A172 (cell line): ENCODE results near the gene DCHS1. TPM values are rescaled to one million over a fixed set of nuclear protein-coding genes. Genes with fewer than 3 reads are reported as not detected.

Experiments used
- DNase-seq: peaks from one replicate; pipeline ENCODE4 v3.0.0-alpha.2; 2015; ENCODE audit warnings: low spot score
- total RNA-seq: library from RNA; depleted of rRNA; stranded (reverse); fragments of >200 nt; shearing (Covaris generic); gene quantifications from 2 replicates; pipeline ENCODE4 v1.2.3, GENCODE V29; 2014; rRNA removed

Gene DCHS1
- total RNA-seq, 1 experiment from 2014 or later = 2.3 TPM

GRCh38 chr11:6594142-6594768 lies 61.4 kb downstream of the DCHS1 start:
- DNase-seq = no peak

DNA sequence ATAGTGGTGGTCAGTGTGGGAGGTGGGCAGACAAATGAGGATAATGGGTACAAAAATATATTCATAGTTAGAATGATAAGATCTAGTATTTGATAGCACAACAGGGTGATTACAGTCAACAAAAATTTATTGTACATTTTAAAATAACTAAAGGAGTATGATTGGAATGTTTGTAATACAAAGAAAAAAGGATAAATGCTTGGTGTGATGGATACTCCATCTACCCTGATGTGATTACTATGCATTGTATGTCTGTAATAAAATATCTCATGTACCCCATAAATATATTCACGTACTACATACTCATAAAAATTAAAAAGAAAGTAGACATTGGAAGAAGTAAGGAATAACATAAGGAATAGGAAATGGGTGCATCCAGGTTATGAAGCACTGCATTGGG lies 67.6 kb downstream of the DCHS1 start:
- DNase-seq = no peak

GRCh38 chr11:6587360-6587953 lies 68.2 kb downstream of the DCHS1 start:
- no peak for DNase-seq

DNA sequence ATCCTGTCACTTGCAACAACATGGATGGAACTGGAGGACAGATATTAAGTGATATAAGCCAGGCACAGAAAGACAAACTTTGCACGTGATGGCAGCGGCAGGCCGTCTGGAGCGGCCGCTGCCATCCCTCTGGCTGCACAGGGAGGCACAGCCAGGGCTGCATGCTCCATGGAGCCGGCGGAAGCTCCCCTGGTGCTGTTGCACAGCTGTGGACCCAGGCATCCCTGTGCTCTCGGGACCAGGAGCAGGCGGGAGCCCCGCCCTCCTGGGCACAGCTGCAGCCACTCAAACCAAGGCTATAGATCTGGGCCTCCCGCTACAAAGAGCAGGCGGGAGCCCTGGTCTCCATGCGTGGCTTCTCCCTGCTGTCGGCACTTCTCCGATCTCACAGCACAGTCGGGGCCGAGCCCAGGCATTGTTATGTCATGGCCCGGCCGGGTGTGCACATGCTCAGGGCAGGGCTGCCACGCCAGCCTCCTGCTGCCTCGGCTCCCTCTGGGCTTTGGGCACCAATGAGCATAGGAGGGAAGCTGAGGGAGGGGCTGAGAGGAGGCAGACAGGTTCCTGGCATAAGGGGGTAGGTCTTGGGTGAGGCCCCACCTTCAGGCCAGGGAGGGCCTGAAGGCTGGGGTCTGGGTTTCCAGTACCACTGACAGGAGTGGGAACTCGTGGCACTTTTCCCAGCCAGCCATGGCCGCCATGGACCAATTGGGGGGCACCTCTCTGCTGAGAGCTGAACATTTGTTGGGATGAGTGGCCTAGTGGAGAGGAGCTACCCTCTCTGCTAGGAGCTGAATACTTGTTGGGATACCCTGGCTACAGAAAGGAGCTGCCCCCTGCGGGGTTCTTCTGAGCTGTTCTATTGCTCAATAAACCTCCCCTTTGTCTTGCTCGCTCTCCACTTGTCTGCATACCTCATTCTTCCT lies 68.9 kb downstream of the DCHS1 start:
- DNase-seq = no peak

DNA sequence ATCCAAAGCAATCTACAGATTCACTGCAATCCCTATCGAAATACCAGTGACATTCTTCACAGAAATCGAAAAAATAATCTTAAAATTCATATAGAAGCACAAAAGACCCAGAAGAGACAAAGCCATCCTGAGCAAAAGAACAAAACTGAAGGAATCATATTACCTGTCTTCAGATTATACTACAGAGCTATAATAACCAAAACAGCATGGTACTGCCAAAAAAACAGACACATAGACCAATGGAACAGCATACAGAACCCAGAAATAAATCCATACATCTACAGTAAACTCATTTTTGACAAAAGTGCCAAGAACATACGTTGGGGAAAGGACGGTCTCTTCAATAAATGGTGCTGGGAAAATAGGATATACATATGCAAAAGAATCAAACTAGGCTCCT lies 71.1 kb downstream of the DCHS1 start:
- no peak for DNase-seq

DNA sequence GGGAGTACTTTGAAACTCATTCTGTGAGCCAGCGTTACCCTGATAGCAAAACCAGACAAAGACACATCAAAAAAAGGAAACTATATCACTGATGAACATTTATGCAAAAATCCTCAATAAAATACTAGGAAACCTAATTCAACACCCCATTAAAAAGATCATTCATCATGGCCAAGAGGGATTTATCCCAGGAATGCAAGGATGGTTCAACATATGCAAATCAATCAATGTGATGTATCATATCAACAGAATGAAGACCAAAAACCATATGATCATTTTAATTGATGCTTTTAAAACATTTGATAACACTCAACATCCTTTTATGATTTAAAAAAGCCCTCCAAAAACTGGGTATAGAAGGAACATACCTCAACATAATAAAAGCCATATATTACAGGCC lies 72.0 kb downstream of the DCHS1 start:
- DNase-seq = no peak

GRCh38 chr11:6579681-6580080 lies 75.9 kb downstream of the DCHS1 start:
- DNase-seq = no peak

GRCh38 chr11:6578134-6578533 lies 77.5 kb downstream of the DCHS1 start:
- no peak for DNase-seq

GRCh38 chr11:6576471-6577373 lies 78.9 kb downstream of the DCHS1 start:
- no peak for DNase-seq

GRCh38 chr11:6574816-6575715 lies 80.5 kb downstream of the DCHS1 start:
- DNase-seq = no peak

DNA sequence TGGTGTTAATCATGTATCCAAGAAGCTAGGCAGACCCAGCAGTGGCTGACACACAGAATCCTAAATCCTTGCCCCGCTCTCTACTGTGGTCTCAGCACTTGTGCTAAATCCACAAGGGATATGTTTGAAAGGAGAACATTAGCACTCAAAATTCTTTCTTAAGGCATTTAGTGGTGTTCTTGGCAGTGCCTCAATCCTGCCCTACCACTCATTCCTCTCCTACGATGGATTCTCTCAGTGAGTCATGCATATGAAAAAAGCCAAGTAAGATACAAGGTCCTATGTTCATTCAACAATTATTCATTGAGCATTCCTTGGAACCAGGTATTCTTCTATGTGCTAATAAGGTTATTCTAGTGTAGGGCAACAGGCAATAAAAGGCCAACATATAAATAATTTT lies 83.4 kb downstream of the DCHS1 start:
- peak; percentile 27 for DNase-seq

- no peak for DNase-seq
Measured at GRCh38 chr11:6571434-6572008, 84.1 kb downstream of the DCHS1 start.

Other genes starting within 250 kb of the DCHS1 start
- gene APBB1, start 236.7 kb downstream of the DCHS1 start, total RNA-seq = 58.4 and 63.3 TPM in 2 replicates
- 0.14 and 0.74 TPM in 2 replicates for gene HPX, start 214.8 kb downstream of the DCHS1 start, total RNA-seq
- gene TRIM3, start 181.9 kb downstream of the DCHS1 start, total RNA-seq = 27.3 and 32.8 TPM in 2 replicates
- 68.6 and 68.7 TPM in 2 replicates for gene ARFIP2, start 174.5 kb downstream of the DCHS1 start, total RNA-seq
- gene TIMM10B, start 174.3 kb downstream of the DCHS1 start, total RNA-seq = 32.4 and 58.1 TPM in 2 replicates
- gene DNHD1, start 158.5 kb downstream of the DCHS1 start, total RNA-seq = 1.9 and 3.0 TPM in 2 replicates
- 14.0 and 35.3 TPM in 2 replicates for gene RRP8, start 52.2 kb downstream of the DCHS1 start, total RNA-seq
- gene ILK, start 52.0 kb downstream of the DCHS1 start, total RNA-seq = 210 and 231 TPM in 2 replicates
- 53.6 and 67.5 TPM in 2 replicates for gene TAF10, start 43.6 kb downstream of the DCHS1 start, total RNA-seq
- gene TPP1, start 36.4 kb downstream of the DCHS1 start, total RNA-seq = 31.7 and 34.9 TPM in 2 replicates
- gene MRPL17, start 27.5 kb upstream of the DCHS1 start, total RNA-seq = 121 and 417 TPM in 2 replicates
- not detected in 2 replicates for gene OR2AG2, start 116.2 kb upstream of the DCHS1 start, total RNA-seq
- not detected in 2 replicates for gene OR2AG1, start 127.2 kb upstream of the DCHS1 start, total RNA-seq
- gene OR6A2, start 143.9 kb upstream of the DCHS1 start, total RNA-seq = not detected in 2 replicates
- not detected in 2 replicates for gene OR10A5, start 189.9 kb upstream of the DCHS1 start, total RNA-seq
- gene OR10A2, start 207.2 kb upstream of the DCHS1 start, total RNA-seq = not detected in 2 replicates
- not detected in 2 replicates for gene OR10A4, start 220.8 kb upstream of the DCHS1 start, total RNA-seq
- not detected in 2 replicates for gene OR2D2, start 236.7 kb upstream of the DCHS1 start, total RNA-seq